ENCODE results near the gene THAP10. TPM values are rescaled to one million over a fixed set of nuclear protein-coding genes. Genes with fewer than 3 reads are reported as not detected.

THAP10 gene
- total RNA-seq: 1.7 and 3.7 TPM in 2 replicates

GRCh38 chr15:70892002-70892911, at the start of gene THAP10, which contains the start of gene LRRC49:
TSS of gene THAP10 (minus strand) at chr15:70892433. CDS start at chr15:70892272, 161 bp downstream.
TSS of gene LRRC49 (plus strand) at chr15:70892826. CDS start at chr15:70892895, 69 bp downstream.

DNA sequence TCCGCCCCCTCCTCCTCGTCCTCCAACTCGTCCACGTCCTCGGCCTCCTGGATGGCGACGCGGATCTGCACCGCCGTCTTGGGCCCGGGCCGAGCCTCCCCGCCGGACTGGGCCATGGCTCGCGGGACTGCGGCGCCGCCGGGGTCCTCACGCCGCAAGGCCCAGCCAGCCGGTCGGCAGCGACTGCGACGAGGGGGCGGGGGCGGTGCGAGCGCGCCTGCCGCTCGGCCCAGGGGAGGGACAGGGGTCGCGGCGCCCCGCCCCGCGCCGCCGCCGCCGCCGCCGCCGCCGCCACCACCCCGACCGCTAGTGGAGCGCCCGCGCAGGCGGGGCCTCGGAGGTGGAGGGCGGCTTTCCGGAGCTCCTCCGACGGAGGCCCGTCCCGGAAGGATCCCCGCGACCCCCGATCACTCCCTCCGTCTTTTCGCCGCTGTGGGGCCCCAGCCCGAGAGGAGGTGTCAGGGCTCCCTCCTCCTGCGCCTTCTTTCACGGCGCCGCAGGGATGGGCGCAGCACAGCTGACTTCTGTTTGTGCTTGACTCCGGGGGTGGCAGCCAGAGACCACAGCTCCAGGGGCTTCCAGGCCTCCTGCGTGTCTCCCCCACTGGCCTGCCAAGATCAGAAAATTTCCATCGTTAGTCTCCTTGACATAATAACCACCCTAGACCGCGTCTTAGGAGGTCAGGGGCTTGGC, 38.1 kb downstream of the THAP10 start, which contains the start of gene LARP6:
Gene LARP6 (minus strand): TSS at position 185 of the 693 bp plus-strand sequence. CDS start 69 bp downstream, at position 116.

Other genes with a start within 250 kb of the THAP10 start
- gene UACA, start 128.9 kb downstream of the THAP10 start, total RNA-seq: 7.1 and 10.8 TPM in 2 replicates
- gene LARP6, start 38.3 kb downstream of the THAP10 start, total RNA-seq: 6.0 and 12.5 TPM in 2 replicates
- 3.3 and 8.8 TPM in 2 replicates for gene LRRC49, start 393 bp upstream of the THAP10 start, total RNA-seq
- 9.8 and 12.4 TPM in 2 replicates for gene THSD4, start 223.0 kb upstream of the THAP10 start, total RNA-seq

Measured in airway epithelial cell (primary cell).